ENCODE data around the gene SALL4. TPM values are rescaled to one million over a fixed set of nuclear protein-coding genes. Genes with fewer than 3 reads are reported as not detected.

SALL4 gene
- polyA plus RNA-seq, 1 of the 3 experiments (the other 2 are of a cell fraction), result 0.82 TPM

DNA sequence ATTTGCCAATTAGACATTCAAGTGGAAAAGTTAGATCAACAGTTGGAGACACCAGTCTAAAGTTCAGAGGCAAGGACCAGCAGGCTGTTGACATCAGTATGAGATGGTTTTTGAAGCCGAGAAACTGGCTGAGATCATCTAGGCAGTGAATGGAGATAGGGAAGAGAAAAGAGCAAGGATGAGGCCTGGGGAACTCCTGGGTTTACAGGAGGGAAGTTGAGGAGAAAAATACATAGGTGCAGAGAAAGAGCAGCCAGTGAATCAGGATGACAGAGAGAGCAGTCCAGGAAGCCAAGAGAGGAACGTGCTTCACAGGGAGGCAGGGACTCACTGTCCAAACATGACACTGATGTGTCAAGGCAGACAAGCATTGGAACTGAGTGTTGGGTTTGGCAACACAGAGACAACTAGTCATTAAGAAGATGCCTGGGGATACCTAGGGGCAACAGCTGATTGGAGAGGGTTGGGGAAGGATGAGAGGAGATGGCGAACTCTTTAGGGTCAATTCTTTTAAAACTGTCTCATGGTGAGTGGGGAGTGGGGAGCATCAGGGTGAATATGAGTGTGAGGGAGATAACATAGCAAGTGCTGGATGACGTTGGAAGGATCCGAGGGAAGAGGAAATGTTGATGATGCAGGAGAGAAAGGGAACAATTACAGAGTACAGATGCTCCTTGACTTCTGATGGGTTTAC lies 13.2 kb upstream of the SALL4 start:
- DNase-seq, result no peak
- no peaks in the 10 kb centered on the region for H3K27me3 ChIP-seq (ENCODE audit: insufficient read depth)
- no peak overlapping the region for H3K4me3 ChIP-seq (ENCODE audit: low read depth in 2 of 2, low read length in 1 of 2)
- H4K20me1 ChIP-seq (ENCODE audit: insufficient read depth), result no peaks in the 10 kb centered on the region
- ChIA-PET POLR2A (no interaction called here), CTCF (no interaction called here)
- no peaks in the 10 kb centered on the region for H3K4me1 ChIP-seq (ENCODE audit: control insufficient read depth in 1 of 2, insufficient read depth in 2 of 2, low read depth in 1 of 2, low read length in 1 of 2)
- H3K9ac ChIP-seq, result no peak overlapping the region
- no peaks in the 10 kb centered on the region for H3K9me2 ChIP-seq
- no peaks in the 10 kb centered on the region for H3K36me3 ChIP-seq (replicated peaks in 1 of 2; ENCODE audit: control insufficient read depth in 1 of 2, insufficient read depth in 2 of 2, low read length in 1 of 2)
- TF ChIP-seq, protein P1, sequence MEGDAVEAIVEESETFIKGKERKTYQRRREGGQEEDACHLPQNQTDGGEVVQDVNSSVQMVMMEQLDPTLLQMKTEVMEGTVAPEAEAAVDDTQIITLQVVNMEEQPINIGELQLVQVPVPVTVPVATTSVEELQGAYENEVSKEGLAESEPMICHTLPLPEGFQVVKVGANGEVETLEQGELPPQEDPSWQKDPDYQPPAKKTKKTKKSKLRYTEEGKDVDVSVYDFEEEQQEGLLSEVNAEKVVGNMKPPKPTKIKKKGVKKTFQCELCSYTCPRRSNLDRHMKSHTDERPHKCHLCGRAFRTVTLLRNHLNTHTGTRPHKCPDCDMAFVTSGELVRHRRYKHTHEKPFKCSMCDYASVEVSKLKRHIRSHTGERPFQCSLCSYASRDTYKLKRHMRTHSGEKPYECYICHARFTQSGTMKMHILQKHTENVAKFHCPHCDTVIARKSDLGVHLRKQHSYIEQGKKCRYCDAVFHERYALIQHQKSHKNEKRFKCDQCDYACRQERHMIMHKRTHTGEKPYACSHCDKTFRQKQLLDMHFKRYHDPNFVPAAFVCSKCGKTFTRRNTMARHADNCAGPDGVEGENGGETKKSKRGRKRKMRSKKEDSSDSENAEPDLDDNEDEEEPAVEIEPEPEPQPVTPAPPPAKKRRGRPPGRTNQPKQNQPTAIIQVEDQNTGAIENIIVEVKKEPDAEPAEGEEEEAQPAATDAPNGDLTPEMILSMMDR (IDR thresholded peaks at IDR 0.05), result no peak
- no peak for TF ChIP-seq GATA2 (CRISPR knock-in tag; IDR thresholded peaks at IDR 0.05)
- TF ChIP-seq, protein P2, sequence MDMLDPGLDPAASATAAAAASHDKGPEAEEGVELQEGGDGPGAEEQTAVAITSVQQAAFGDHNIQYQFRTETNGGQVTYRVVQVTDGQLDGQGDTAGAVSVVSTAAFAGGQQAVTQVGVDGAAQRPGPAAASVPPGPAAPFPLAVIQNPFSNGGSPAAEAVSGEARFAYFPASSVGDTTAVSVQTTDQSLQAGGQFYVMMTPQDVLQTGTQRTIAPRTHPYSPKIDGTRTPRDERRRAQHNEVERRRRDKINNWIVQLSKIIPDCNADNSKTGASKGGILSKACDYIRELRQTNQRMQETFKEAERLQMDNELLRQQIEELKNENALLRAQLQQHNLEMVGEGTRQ (IDR thresholded peaks at IDR 0.05; ENCODE audit: borderline replicate concordance, low read depth, low read length), result no peak
- no peak for TF ChIP-seq YY1 (IDR thresholded peaks at IDR 0.05; ENCODE audit: low read depth)
- TF ChIP-seq FOXM1 (IDR thresholded peaks at IDR 0.05; ENCODE audit: low read depth), result no peak
- no peak for TF ChIP-seq MXI1 (IDR thresholded peaks at IDR 0.05; ENCODE audit: low read depth, low read length)
- TF ChIP-seq MEF2A (IDR thresholded peaks at IDR 0.05; ENCODE audit: borderline replicate concordance, low read depth), result no peak
- no peak for TF ChIP-seq TCF12 (IDR thresholded peaks at IDR 0.05)
- no peak for TF ChIP-seq GABPA (IDR thresholded peaks at IDR 0.05; ENCODE audit: low read depth)
- TF ChIP-seq EP300 (IDR thresholded peaks at IDR 0.05; ENCODE audit: borderline replicate concordance in 1 of 2, low read depth in 1 of 2, low read length in 1 of 2), result no peak
- TF ChIP-seq FOSL2 (IDR thresholded peaks at IDR 0.05; ENCODE audit: borderline replicate concordance, low read depth), result no peak
- no peak for TF ChIP-seq RXRA (IDR thresholded peaks at IDR 0.05; ENCODE audit: borderline replicate concordance, low read depth)
- no peak for TF ChIP-seq RFX5 (IDR thresholded peaks at IDR 0.05; ENCODE audit: low read length)
- TF ChIP-seq, protein P3, sequence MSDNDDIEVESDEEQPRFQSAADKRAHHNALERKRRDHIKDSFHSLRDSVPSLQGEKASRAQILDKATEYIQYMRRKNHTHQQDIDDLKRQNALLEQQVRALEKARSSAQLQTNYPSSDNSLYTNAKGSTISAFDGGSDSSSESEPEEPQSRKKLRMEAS (IDR thresholded peaks at IDR 0.05; ENCODE audit: low read depth), result no peak
- no peak for TF ChIP-seq POLR2AphosphoS5 (IDR thresholded peaks at IDR 0.05; ENCODE audit: low read depth, low read length)
- no peak for TF ChIP-seq CHD2 (IDR thresholded peaks at IDR 0.05; ENCODE audit: low read length, partially characterized antibody)
- TF ChIP-seq TEAD4 (IDR thresholded peaks at IDR 0.05; ENCODE audit: borderline replicate concordance, insufficient read depth), result no peak
- no peak for TF ChIP-seq EZH2phosphoT487 (IDR thresholded peaks at IDR 0.05; ENCODE audit: borderline replicate concordance, low read depth)
- no peak for TF ChIP-seq NRF1 (IDR thresholded peaks at IDR 0.05; ENCODE audit: low read depth, low read length)
- WGBS (ENCODE audit: low lambda C conversion rate), result 83% methylated on average over 5 of the region's 5 CpGs
- H3K27ac ChIP-seq (ENCODE audit: low read depth in 2 of 2, low read length in 1 of 2), result no peak overlapping the region
- H2AFZ ChIP-seq (ENCODE audit: low read depth), result no peak overlapping the region
- no peaks in the 10 kb centered on the region for H3K79me2 ChIP-seq (ENCODE audit: insufficient read depth)
- no peak overlapping the region for H3K4me2 ChIP-seq
- H3F3A ChIP-seq (replicated peaks; ENCODE audit: insufficient read depth), result no peaks in the 10 kb centered on the region
- H3K9me3 ChIP-seq, result no peaks in the 10 kb centered on the region
